ENCODE data around the gene CDKAL1.

- TF ChIP-seq, protein P1, sequence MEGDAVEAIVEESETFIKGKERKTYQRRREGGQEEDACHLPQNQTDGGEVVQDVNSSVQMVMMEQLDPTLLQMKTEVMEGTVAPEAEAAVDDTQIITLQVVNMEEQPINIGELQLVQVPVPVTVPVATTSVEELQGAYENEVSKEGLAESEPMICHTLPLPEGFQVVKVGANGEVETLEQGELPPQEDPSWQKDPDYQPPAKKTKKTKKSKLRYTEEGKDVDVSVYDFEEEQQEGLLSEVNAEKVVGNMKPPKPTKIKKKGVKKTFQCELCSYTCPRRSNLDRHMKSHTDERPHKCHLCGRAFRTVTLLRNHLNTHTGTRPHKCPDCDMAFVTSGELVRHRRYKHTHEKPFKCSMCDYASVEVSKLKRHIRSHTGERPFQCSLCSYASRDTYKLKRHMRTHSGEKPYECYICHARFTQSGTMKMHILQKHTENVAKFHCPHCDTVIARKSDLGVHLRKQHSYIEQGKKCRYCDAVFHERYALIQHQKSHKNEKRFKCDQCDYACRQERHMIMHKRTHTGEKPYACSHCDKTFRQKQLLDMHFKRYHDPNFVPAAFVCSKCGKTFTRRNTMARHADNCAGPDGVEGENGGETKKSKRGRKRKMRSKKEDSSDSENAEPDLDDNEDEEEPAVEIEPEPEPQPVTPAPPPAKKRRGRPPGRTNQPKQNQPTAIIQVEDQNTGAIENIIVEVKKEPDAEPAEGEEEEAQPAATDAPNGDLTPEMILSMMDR (conservative IDR thresholded peaks at IDR 0.05), result no peak
- TF ChIP-seq EZH2 (IDR thresholded peaks at IDR 0.05; ENCODE audit: low read depth), result no peak
Observed at GRCh38 chr6:21190701-21191100, 656.4 kb downstream of the CDKAL1 start.
